NCI-H1417 (cell line): ENCODE results near the gene PLEKHO2.

Source experiments
- DNase-seq, 3 experiments: peaks; one replicate each; lab custom pipeline; 2025; lab: John Stamatoyannopoulos, UW

PLEKHO2 gene

DNA sequence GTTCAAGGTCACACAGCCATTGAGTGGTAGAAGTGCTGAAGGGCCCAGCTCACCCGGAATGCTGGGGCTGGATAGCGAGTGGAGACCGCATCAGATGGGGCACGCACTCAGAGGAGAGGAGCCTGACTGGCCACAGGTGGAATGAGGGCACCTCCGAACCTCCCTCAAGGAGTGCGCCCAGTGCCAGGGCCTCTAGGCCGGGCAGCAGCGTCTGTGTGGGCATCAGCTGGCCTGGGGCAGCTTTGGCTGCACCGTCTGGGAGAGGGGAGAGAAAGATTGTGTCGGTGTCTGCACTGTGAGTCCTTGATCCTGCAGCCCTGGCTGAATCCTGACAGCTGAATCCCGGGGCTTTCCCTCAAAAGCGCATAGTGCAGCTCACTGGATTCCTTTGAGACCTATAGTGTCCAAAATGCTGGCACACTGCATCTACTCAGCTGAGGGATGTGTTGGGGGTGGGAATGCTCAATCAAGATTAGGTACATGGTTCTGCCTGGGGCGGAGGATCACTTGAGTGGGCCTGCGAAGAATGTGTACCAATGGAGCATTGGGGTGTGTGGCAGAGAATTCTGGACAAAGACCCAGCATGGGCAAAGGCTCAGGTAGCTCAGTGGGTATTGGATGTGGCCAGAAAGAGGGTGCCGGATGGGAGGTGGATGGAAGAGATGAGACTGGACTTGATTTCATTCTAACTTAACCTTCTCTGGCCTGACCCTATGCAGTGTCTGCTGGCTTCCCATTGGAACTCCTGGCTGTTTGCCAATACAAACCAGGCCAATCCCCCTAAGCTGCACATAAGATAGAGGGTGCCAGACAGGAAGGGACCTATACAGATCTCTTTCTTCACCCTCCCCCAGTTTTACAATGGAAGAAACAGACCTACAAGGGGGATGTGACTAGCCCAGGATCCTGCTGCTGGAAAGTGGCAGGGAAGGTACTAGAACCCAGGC, 70.9 kb downstream of the PLEKHO2 start:
- DNase-seq: no peak

DNA sequence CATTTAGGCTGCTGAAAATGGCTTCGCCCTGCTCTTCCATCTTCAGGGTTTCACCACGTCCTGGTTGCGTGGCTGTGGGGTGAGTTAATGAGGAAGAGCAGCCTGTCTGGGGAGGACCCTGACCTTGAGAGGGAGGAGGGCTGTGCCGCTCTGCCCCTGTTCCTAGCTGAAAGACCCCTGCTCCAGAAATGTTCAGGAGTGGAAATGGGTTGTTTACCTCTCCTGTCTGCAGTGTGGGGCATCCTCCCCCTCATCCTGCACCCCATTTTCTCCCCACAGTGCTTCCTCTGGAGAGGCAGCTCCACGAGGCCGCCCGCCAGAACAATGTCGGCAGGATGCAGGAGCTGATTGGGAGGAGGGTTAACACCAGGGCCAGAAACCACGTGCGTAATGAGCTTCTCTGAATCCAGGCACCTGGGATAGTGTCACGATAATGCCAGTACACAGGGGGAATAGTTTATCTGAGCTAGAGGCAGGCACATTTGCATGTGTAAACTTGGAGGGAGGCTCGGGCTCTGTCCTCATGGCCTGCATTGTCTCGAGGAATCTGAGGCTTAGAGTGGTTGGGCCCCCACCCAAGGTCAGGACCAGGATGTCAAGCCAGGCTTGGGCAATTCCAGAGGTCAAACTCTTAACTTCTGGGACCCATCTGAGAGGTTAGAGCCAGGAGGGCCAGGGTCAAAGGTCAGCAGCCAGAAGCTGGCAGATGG, 74.0 kb downstream of the PLEKHO2 start:
- DNase-seq: no peak

GRCh38 chr15:64916365-64916764, 74.7 kb downstream of the PLEKHO2 start:
- DNase-seq: no peak

GRCh38 chr15:64917211-64917610, 75.5 kb downstream of the PLEKHO2 start:
- no peak for DNase-seq
